SIG-M5 (cell line): ENCODE data around the gene THSD7A.
A peak's percentile ranks its signal among the peaks of the same experiment; 100 is the strongest.

Source experiments
- DNase-seq: peaks from one replicate; lab custom pipeline; 2025; lab: John Stamatoyannopoulos, UW

The THSD7A gene

DNA sequence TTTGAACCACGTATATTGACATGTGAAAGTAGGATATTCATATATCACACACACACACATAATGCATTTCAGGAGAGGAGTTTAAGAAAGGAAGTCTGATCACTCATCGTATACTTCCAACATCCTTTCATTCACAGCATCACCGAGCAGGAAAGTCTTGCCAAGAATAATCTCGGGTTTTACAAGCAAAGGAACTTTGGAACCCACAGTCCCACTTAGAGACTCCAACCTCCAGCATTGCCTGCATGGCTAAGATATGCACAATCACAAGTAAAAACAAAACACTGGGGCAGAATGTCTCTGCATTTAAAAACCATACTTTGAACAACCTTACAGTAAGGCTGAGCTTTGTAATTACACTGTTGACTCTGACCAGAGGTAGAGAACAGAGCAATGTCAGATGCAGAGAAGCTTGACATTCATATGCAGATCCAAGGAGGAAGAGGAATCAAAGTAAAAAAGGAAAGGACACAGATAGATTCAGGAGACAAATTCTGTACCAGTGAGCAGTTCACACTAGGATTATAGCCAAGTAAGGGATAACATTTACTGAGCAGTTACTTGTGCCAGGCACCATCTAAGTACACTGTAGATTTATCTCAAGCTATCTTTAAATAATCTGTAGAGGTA lies 14.8 kb downstream of the THSD7A start:
- no peak for DNase-seq

DNA sequence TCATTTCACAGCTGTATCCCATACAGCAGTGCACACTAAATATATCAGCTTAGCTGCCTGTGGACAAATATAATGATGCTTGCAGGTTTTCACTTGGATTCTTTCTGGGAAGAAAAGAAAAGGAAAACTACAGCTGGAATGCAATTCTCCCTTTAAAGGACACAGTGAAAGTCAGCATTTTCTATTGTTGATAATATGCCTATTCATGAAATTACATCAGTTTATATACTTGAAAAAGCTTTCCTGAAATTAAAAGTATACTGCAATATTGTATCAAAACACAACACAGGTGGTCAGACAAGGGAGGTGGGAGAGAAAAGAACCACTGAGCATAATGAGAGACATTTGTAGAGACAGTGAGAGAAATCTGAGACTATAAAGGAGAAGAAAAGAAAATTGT lies 20.3 kb downstream of the THSD7A start:
- DNase-seq: no peak

DNA sequence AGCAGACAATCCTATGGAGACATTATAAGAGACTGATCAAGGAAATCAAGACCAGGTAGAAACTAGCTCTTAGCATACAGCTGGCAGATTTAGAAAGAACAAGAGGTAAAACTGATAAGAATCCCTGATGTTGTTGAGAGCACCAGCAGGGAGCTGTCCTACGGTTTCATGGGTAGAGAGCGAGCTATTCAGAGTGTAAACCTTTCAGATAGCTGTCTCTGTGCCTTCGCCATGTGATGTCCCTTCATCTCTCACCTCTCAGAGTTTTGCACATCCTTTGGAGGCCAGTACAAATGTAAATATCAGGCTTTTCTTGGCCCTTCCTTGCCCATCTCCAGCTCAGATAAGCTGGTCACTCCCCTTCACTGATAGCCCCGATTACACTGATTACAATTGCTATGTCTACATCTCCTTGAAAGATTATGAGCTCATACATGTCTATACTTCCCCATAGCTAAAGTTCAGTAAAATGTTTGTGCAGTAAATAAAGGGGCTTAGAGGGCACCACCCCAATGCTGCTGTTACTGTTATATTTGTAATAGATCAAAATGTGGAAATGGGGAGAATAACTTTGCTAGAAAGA lies 21.9 kb downstream of the THSD7A start:
- no peak for DNase-seq

DNA sequence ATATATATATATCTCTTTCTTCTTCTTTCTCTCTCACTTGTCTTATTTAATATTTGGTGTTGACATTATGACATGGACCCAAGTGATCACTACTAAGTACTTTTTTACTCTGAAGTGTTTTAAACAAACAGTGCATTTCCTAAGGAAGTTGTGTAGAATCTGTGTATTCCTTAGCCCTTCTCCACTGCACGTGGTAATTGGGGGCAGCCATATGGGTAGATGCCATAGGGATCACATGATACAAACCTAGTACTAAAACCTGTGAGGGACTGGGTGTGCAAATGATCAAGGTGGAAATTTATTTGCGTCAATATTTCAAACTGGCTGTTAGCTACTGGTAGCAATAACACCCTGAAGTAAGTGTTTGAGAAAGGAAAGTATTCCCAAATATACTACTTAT lies 25.0 kb downstream of the THSD7A start:
- no peak for DNase-seq

DNA sequence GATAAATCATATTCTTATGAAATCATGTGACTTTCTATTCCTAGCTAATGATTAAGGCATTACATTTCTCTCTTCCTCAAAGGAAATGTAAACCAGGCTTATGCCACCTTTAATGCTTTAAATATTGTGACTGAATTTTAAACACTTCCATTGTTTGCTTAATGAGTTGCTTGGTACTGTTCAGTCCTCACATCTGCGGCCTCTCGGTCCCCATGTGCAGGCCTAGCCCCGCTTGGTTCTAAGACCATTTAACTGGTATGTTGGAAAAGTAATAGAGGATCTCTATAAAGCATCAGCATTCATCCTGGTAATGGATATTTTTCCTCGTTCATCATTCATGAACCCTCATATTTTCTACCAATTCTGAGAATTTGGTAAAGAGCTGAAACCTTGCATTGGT lies 27.4 kb downstream of the THSD7A start:
- DNase-seq: no peak

DNA sequence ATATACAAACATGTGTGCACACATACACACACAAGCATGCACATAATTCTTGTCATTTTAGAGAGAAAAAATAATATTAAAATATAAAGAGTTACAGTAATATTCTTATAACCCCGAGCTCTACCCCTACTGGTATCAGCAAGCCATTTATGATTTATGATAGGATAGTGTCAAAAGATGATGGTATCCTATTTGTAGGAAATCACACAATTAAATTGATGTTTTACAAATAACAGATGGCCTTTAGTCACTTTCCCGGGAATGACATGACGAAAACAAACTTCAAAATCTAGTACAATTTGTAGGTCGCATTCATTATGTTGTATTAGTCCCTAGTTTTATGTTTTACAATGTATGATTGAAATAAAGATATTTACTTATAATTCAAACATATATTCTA lies 36.8 kb downstream of the THSD7A start:
- no peak for DNase-seq

DNA sequence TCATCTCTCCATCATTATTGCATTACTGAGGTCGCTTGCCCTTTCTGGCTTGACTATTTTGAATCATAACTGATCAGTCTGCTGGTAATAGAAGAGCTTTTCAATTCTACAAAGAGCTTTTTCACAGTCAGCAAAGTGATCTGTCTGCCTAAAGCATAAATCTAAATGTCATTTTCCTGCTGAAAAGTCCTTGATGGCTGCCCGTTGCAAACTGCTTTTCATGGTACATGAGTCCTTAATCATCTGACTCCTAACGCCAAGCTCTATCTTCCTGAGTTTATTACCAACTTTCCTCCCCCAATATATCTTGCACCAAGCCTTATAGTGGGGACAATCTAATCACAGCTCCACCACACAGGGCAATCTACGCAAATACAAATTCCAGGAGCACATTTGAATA lies 39.8 kb downstream of the THSD7A start:
- DNase-seq: no peak

DNA sequence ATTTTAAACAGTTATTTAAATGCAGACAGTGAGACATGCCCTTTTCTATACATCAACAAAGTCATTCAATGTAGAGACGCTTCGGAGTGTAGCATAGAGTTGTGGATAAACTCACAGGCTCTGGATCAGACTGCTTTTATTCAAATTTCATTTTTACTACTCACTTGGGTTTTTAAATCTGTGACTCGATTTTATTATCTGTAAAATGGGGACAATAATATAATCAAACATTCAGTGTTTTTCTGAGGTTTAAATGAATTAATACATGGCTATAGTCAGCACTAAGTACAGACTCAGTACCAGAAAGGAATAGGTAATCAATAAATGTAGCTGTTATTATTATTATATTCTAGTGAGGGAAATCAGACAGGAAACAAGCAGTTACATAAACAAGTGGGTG lies 43.4 kb downstream of the THSD7A start:
- DNase-seq: no peak

DNA sequence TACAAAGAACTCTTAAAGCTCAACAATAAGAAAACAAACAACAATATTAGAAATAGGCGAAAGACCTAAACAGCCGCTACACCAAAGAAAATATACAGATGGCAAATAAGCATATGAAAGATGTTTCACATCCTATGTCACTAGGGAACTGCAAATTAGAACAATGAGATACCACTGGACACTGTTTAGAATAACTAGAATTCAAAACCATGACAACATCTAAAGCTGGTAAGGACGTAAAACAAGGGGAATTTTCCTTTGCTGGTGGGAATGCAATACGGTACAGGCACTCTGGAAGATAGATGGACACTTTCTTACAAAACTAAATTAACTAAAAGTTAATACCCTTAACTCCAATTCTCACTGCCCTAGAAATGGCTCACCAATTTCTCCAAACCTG lies 44.5 kb downstream of the THSD7A start:
- DNase-seq: no peak

- no peak for DNase-seq
Observed at GRCh38 chr7:11786186-11786585, 45.8 kb downstream of the THSD7A start.

DNA sequence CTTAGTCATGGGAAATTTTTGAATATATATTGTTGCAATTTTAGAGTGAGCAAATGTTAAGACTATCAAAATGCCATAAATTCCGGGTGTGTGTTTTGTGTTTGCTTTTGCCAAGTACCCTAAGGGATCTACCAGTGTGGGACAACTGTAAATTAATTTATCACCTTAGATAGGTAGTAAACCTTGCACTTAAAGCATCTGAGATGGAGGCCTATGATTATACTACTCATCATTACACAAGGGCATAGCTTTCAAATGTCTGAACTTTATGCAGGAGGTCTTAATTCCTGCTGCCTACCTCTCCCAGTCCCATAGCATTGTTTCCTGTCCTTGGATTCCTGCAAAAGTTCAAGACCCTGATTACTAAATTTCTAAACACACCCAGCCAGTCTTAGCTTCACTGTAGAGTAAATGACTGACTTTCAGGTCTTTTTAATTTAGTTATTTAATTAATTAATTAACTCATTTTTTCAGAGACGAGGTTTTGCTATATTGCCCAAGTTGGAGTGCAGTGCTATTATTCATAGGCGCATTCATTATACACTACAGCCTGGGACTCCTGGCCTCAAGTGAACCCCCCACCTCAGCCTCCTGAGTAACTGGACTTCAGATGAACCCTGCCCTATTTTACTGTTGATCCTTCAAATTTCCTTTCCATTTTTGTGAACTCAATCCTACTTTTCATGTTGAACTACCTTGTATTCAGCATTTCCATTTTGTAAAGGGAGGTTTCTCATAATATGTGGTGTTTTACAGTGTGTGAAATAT lies 47.0 kb downstream of the THSD7A start:
- DNase-seq: no peak

DNA sequence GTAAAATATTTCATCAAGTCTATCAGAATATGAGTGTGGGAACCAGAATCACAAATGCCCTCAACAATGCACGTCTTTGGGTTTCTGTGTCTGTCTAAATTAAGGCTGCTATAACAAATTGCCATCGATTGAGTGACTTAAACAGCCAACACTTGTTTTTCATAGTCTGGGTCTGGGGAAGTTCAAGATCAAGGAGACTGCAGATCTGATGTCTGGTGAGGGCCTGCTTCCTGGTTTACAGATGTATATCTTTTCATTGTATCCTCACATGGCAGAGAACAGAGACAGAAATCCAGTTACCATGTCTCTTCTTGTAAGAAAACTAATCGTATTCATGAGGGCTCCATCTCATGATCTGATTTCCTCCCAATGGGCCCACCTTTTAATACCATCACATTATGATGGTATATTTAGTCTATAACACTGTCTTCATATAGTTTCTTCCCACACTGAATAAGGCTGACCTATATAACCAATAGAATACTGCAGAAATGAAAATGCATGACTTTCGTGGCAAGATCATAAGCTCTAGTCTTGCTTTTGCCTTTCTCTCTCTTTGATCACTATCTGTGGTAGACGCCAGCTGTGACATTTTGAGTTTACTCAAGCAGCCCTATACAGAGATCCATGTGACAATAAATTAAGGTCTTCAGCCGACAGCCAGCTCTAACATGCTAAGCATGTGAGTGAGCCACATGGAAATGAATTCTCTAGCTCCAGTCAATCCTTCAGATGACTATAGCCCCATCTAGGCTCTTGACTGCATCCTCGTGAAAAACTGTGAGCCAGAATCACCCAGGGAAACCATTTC lies 51.9 kb downstream of the THSD7A start:
- DNase-seq: no peak

GRCh38 chr7:11776039-11776438 lies 56.0 kb downstream of the THSD7A start:
- no peak for DNase-seq

- no peak for DNase-seq
Observed at GRCh38 chr7:11775401-11775800, 56.6 kb downstream of the THSD7A start.

GRCh38 chr7:11768263-11768662 lies 63.7 kb downstream of the THSD7A start:
- DNase-seq: no peak

- no peak for DNase-seq
Observed at GRCh38 chr7:11767148-11767547, 64.8 kb downstream of the THSD7A start.

- DNase-seq: peak; percentile 52
Observed at GRCh38 chr7:11760372-11760771, 71.6 kb downstream of the THSD7A start.

GRCh38 chr7:11758627-11759111 lies 73.3 kb downstream of the THSD7A start:
- DNase-seq: no peak

DNA sequence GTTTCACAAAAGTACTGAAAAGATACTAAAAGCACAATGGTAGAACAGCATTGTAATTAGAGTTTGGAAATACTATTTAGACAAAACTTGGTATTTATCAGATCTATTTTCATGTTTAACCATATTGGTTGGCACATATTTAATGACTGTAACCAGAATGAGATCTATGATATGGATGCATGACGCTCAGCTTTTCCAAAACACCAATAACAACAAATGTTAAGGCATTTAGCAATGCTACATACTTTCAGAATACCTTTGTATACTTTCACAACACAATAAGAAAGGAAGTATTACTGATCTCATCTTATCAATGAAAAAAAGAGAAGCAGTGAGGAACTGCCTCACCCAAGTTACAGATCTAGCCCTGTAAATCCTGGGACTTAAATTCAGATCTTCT lies 74.8 kb downstream of the THSD7A start:
- no peak for DNase-seq

- no peak for DNase-seq
Observed at GRCh38 chr7:11754933-11755332, 77.1 kb downstream of the THSD7A start.

DNA sequence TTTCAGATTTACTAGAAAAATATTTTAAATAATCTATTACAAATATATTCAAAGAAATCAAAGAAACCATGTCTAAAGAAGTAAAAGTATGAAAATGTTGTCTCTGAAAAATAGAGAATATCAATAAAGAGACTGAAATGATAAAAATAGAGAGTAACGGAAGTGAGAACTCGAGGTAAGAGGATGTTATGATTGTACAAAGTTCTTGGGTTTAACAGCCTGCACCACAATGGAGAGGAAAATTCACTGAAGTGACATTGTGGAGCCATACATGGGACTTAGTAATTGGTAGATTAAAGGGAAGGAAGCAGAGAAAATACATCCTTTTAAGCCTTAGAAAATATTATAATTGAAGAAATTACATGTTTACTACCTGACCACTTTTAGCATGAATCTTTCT lies 77.9 kb downstream of the THSD7A start:
- DNase-seq: no peak

DNA sequence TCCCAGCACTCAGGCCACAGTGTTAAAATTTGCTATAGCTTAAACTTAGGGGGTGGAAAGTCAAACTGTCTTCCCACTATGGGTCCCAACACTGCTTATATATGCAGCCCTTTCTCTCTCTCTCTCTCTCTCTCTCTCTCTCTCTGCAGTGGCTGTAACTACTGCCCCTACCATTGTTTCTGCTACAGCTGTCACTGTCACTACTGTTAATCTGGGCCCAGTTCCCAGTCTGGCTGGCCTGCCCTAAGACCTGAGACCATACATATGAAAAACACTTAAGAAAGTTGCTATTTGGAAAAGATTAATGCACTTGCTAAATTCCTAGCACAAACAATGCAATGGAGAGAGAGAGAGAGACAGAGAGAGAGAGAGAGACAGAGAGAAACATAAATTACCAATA lies 78.6 kb downstream of the THSD7A start:
- DNase-seq: no peak
